ENCODE data around the gene HS6ST1. TPM values are rescaled to one million over a fixed set of nuclear protein-coding genes. Genes with fewer than 3 reads are reported as not detected.

Gene HS6ST1
- total RNA-seq, 2 donors from 2014 or later, result 69.0 to 233 TPM

- H3K4me1 ChIP-seq (replicated peaks), result peaks cover 7% of the 10 kb centered on the region
- no peaks in the 10 kb centered on the region for H3K36me3 ChIP-seq
- WGBS, result 72% methylated on average over 2 of the region's 2 CpGs
- no peaks in the 10 kb centered on the region for H3K27me3 ChIP-seq (replicated peaks; ENCODE audit: insufficient read depth)
- intact Hi-C loops (cut with DNase I), result no loop called here
- H3K4me3 ChIP-seq, result no peak overlapping the region
- TF ChIP-seq POLR2A (IDR thresholded peaks at IDR 0.05) (no peak), CTCF (IDR thresholded peaks at IDR 0.05) (no peak), POLR2AphosphoS5 (IDR thresholded peaks at IDR 0.05) (no peak)
- H3K27ac ChIP-seq, result peak overlapping the region in 1 of 2 donors; percentile 4
- DNase-seq (ENCODE audit: low spot score), result no peak
- no peaks in the 10 kb centered on the region for H3K9me3 ChIP-seq
Observed at GRCh38 chr2:128281852-128282245, 36.8 kb downstream of the HS6ST1 start.

DNA sequence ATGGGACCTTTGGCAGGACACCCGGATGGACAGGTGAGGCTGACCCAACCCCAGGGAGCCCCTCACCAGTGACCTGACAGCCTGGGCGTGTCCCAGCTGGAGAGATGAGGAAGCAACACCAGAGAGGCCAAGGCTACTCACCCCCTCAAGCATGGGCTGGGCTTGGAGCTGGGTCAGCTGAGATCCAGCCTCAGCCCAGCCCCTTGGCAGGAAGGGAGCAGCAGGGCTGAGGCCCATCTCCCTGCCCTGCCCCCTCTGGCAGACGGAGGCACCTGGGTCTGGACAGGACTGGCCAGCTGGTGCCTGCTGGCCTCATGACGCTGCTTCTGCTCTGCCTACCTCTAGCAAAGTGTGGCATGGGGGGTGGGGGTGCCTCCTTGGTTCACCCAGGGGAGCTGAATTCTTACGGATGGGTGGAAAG is 37.8 kb downstream of the HS6ST1 start:
- H3K9me3 ChIP-seq, result no peaks in the 10 kb centered on the region
- TF ChIP-seq POLR2AphosphoS5 (IDR thresholded peaks at IDR 0.05) (no peak), CTCF (IDR thresholded peaks at IDR 0.05) (no peak), POLR2A (IDR thresholded peaks at IDR 0.05) (no peak)
- no peaks in the 10 kb centered on the region for H3K27me3 ChIP-seq (replicated peaks; ENCODE audit: insufficient read depth)
- H3K4me3 ChIP-seq, result no peak overlapping the region
- H3K27ac ChIP-seq, result no peak overlapping the region
- H3K4me1 ChIP-seq (replicated peaks), result peaks cover 5% of the 10 kb centered on the region
- intact Hi-C loops (cut with DNase I), result no loop called here
- no peaks in the 10 kb centered on the region for H3K36me3 ChIP-seq
- no peak for DNase-seq (ENCODE audit: low spot score)
- WGBS, result 69% methylated on average over 5 of the region's 5 CpGs

DNA sequence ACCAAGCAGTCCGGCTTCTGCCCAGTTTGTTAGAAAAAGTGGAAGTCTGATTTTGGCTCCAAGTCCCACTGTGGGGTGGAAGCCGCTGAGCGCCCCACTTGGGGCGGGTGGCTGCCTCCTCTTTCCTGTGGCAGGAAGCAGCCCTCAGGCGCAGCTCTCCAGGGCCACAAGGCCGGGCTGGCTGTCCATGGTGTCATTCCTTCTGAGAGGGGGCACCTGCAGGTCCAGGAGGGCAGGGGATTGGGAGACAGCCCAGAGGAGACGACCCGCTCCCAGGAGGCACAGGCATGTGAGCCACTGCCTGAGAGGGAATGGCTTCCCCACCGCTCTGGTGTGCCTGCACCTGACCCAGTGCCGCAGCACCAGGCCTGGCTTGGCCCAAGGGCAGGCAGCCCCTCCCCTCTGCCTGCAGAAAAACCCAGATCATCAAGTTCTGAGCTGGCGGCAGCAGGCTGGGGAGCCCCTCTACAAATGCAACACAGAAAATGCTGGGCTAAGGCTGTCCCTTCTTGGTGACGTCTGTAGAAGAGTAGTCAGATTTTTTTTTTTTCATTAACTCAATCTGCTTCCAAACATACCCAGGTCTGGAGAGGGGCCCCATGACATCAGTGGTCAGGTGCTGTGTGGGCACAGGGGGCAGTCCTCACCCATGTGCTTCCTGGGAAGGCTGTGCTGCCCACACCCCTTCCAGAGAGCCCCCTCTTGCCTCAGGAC is 38.4 kb downstream of the HS6ST1 start:
- H3K27ac ChIP-seq, result no peak overlapping the region
- H3K27me3 ChIP-seq (replicated peaks; ENCODE audit: insufficient read depth), result no peaks in the 10 kb centered on the region
- H3K36me3 ChIP-seq, result no peaks in the 10 kb centered on the region
- intact Hi-C loops (cut with DNase I), result no loop called here
- H3K4me3 ChIP-seq, result no peak overlapping the region
- DNase-seq (ENCODE audit: low spot score), result no peak
- 88% methylated on average over 9 of the region's 12 CpGs for WGBS
- H3K4me1 ChIP-seq (replicated peaks), result peaks cover 3% of the 10 kb centered on the region
- no peaks in the 10 kb centered on the region for H3K9me3 ChIP-seq
- no peak for TF ChIP-seq POLR2AphosphoS5 (IDR thresholded peaks at IDR 0.05)
- no peak for TF ChIP-seq POLR2A (IDR thresholded peaks at IDR 0.05)
- TF ChIP-seq CTCF (IDR thresholded peaks at IDR 0.05), result no peak

- H3K4me1 ChIP-seq (replicated peaks), result peaks cover 3% of the 10 kb centered on the region
- DNase-seq (ENCODE audit: low spot score), result no peak
- TF ChIP-seq POLR2AphosphoS5 (IDR thresholded peaks at IDR 0.05) (no peak), CTCF (IDR thresholded peaks at IDR 0.05) (no peak), POLR2A (IDR thresholded peaks at IDR 0.05) (no peak)
- WGBS, result 84% methylated on average over 11 of the region's 11 CpGs
- H3K4me3 ChIP-seq, result no peak overlapping the region
- H3K27ac ChIP-seq, result no peak overlapping the region
- H3K36me3 ChIP-seq, result no peaks in the 10 kb centered on the region
- no peaks in the 10 kb centered on the region for H3K9me3 ChIP-seq
- intact Hi-C loops (cut with DNase I), result no loop called here
- no peaks in the 10 kb centered on the region for H3K27me3 ChIP-seq (replicated peaks; ENCODE audit: insufficient read depth)
Observed at GRCh38 chr2:128279786-128280157, 38.9 kb downstream of the HS6ST1 start.

- no peak for DNase-seq (ENCODE audit: low spot score)
- Histone ChIP-seq H3K36me3 (no peaks in the 10 kb centered on the region), H3K4me3 (no peak overlapping the region), H3K27ac (no peak overlapping the region), H3K4me1 (replicated peaks) (peaks cover 3% of the 10 kb centered on the region), H3K27me3 (replicated peaks; ENCODE audit: insufficient read depth) (no peaks in the 10 kb centered on the region), H3K9me3 (no peaks in the 10 kb centered on the region)
- intact Hi-C loops (cut with DNase I), result no loop called here
- no peak for TF ChIP-seq POLR2AphosphoS5 (IDR thresholded peaks at IDR 0.05)
- TF ChIP-seq CTCF (IDR thresholded peaks at IDR 0.05), result no peak
- TF ChIP-seq POLR2A (IDR thresholded peaks at IDR 0.05), result no peak
- 84% methylated on average over 7 of the region's 7 CpGs for WGBS
Observed at GRCh38 chr2:128279009-128279408, 39.7 kb downstream of the HS6ST1 start.

All from prostate gland (tissue), 2 donors.